ENCODE data around the gene NLRP8. TPM values are rescaled to one million over a fixed set of nuclear protein-coding genes. Genes with fewer than 3 reads are reported as not detected.
"Not testable (repeated sequence)": the region's sequence is repeated elsewhere in the genome, so short reads cannot be mapped to it uniquely, and the experiment has no call there.

The NLRP8 gene
- polyA plus RNA-seq, 1 of the 3 experiments (the other 2 are of a cell fraction) = not detected

GRCh38 chr19:55923556-55923955 lies 24.1 kb upstream of the NLRP8 start:
- CTCF ChIA-PET = interaction anchor here (1.2 kb wide), 1 partner anchor 10 kb away, joined by 4 read pairs; no protein-coding TSS in a partner anchor
- POLR2A ChIA-PET = no interaction called here
- no peak overlapping the region for H3K4me3 ChIP-seq (ENCODE audit: low read depth in 2 of 2, low read length in 1 of 2)
- H3K36me3 ChIP-seq (replicated peaks in 1 of 2; ENCODE audit: control insufficient read depth in 1 of 2, insufficient read depth in 2 of 2, low read length in 1 of 2) = no peaks in the 10 kb centered on the region
- TF ChIP-seq RFX5 (IDR thresholded peaks at IDR 0.05; ENCODE audit: low read length) = no peak
- no peak for TF ChIP-seq PBX3 (IDR thresholded peaks at IDR 0.05)
- TF ChIP-seq MEF2A (IDR thresholded peaks at IDR 0.05; ENCODE audit: borderline replicate concordance, low read depth) = no peak
- no peak for TF ChIP-seq CHD2 (IDR thresholded peaks at IDR 0.05; ENCODE audit: low read length, partially characterized antibody)
- TF ChIP-seq JUND (IDR thresholded peaks at IDR 0.05) = no peak
- no peak for TF ChIP-seq MXI1 (IDR thresholded peaks at IDR 0.05; ENCODE audit: low read depth, low read length)
- TF ChIP-seq RAD21 (IDR thresholded peaks at IDR 0.05; ENCODE audit: low read length) = no peak
- no peak for TF ChIP-seq FOXJ3 (CRISPR knock-in tag; IDR thresholded peaks at IDR 0.05)
- no peak for TF ChIP-seq TCF12 (IDR thresholded peaks at IDR 0.05)
- H3F3A ChIP-seq (replicated peaks; ENCODE audit: insufficient read depth) = no peaks in the 10 kb centered on the region
- H3K9me3 ChIP-seq = no peaks in the 10 kb centered on the region
- no peak overlapping the region for H3K9ac ChIP-seq
- H3K27me3 ChIP-seq (ENCODE audit: insufficient read depth) = no peaks in the 10 kb centered on the region
- no peak for DNase-seq
- no peak overlapping the region for H2AFZ ChIP-seq (ENCODE audit: low read depth)
- no peaks in the 10 kb centered on the region for H4K20me1 ChIP-seq (ENCODE audit: insufficient read depth)
- 0% methylated on average over 5 of the region's 5 CpGs for WGBS (ENCODE audit: low lambda C conversion rate)
- no peaks in the 10 kb centered on the region for H3K79me2 ChIP-seq (ENCODE audit: insufficient read depth)
- H3K4me2 ChIP-seq = no peak overlapping the region
- no peaks in the 10 kb centered on the region for H3K4me1 ChIP-seq (ENCODE audit: control insufficient read depth in 1 of 2, insufficient read depth in 2 of 2, low read depth in 1 of 2, low read length in 1 of 2)
- no peaks in the 10 kb centered on the region for H3K9me2 ChIP-seq
- no peak overlapping the region for H3K27ac ChIP-seq (ENCODE audit: low read depth in 2 of 2, low read length in 1 of 2)

- Histone ChIP-seq H3K9me3 (no peaks in the 10 kb centered on the region), H3F3A (replicated peaks; ENCODE audit: insufficient read depth) (no peaks in the 10 kb centered on the region), H3K4me3 (ENCODE audit: low read depth in 2 of 2, low read length in 1 of 2) (no peak overlapping the region), H3K36me3 (replicated peaks in 1 of 2; ENCODE audit: control insufficient read depth in 1 of 2, insufficient read depth in 2 of 2, low read length in 1 of 2) (no peaks in the 10 kb centered on the region), H3K79me2 (ENCODE audit: insufficient read depth) (no peaks in the 10 kb centered on the region), H3K9me2 (no peaks in the 10 kb centered on the region), H3K27ac (ENCODE audit: low read depth in 2 of 2, low read length in 1 of 2) (no peak overlapping the region), H3K4me1 (ENCODE audit: control insufficient read depth in 1 of 2, insufficient read depth in 2 of 2, low read depth in 1 of 2, low read length in 1 of 2) (no peaks in the 10 kb centered on the region), H3K4me2 (no peak overlapping the region), H3K9ac (no peak overlapping the region), H3K27me3 (ENCODE audit: insufficient read depth) (peaks cover 8% of the 10 kb centered on the region; the same call in 1 of the 2 replicates), H4K20me1 (ENCODE audit: insufficient read depth) (no peaks in the 10 kb centered on the region), H2AFZ (ENCODE audit: low read depth) (no peak overlapping the region)
- CTCF ChIA-PET = no interaction called here
- no peak for DNase-seq
- POLR2A ChIA-PET = no interaction called here
- TF ChIP-seq TCF12 (IDR thresholded peaks at IDR 0.05) = no peak
- TF ChIP-seq ELF1 (IDR thresholded peaks at IDR 0.05) = no peak
- no peak for TF ChIP-seq GABPA (IDR thresholded peaks at IDR 0.05; ENCODE audit: low read depth)
- under 1% methylated on average over 7 of the region's 8 CpGs for WGBS (ENCODE audit: low lambda C conversion rate)
Measured at GRCh38 chr19:55927991-55928390, 19.6 kb upstream of the NLRP8 start.

- H3K79me2 ChIP-seq (ENCODE audit: insufficient read depth); H3F3A ChIP-seq (replicated peaks; ENCODE audit: insufficient read depth); DNase-seq; H3K4me1 ChIP-seq (ENCODE audit: control insufficient read depth in 1 of 2, insufficient read depth in 2 of 2, low read depth in 1 of 2, low read length in 1 of 2); H3K9me3 ChIP-seq; POLR2A ChIA-PET; H3K36me3 ChIP-seq (replicated peaks in 1 of 2; ENCODE audit: control insufficient read depth in 1 of 2, insufficient read depth in 2 of 2, low read length in 1 of 2); H3K9ac ChIP-seq; H3K4me3 ChIP-seq (ENCODE audit: low read depth in 2 of 2, low read length in 1 of 2); H3K27ac ChIP-seq (ENCODE audit: low read depth in 2 of 2, low read length in 1 of 2); CTCF ChIA-PET; H4K20me1 ChIP-seq (ENCODE audit: insufficient read depth); H2AFZ ChIP-seq (ENCODE audit: low read depth); H3K4me2 ChIP-seq; H3K9me2 ChIP-seq: not testable (repeated sequence)
- WGBS (ENCODE audit: low lambda C conversion rate) = 31% methylated on average over 5 of the region's 5 CpGs
- H3K27me3 ChIP-seq (ENCODE audit: insufficient read depth) = peaks cover 19% of the 10 kb centered on the region; the same call in 1 of the 2 replicates
Measured at GRCh38 chr19:55929258-55929657, 18.4 kb upstream of the NLRP8 start.
